CD4-positive, alpha-beta T cell (primary cell): ENCODE data around the gene PARD6G. TPM values are rescaled to one million over a fixed set of nuclear protein-coding genes. Genes with fewer than 3 reads are reported as not detected.
A peak's percentile ranks its signal among the peaks of the same experiment; 100 is the strongest.

Source experiments
- ATAC-seq: fragments of 200-7000 bp; cut with Tn5 transposase; one replicate; pipeline ENCODE4 v1.10.0; 2022; ENCODE audit warnings: mild to moderate bottlenecking; ENCODE audit not compliant: poor library complexity
- CTCF ChIA-PET: fragments of 350-600 bp; sonication (Branson Sonifier 250); formaldehyde crosslinking; loops from one replicate; lab custom pipeline; 2021; ENCODE audit warnings: antibody characterized with exemption, inconsistent platforms; lab: Charles Lee
- POLR2A ChIA-PET: fragments of 350-600 bp; sonication (Branson Sonifier 250); formaldehyde crosslinking; loops from one replicate; lab custom pipeline; 2021; ENCODE audit warnings: antibody characterized with exemption, inconsistent platforms; lab: Charles Lee
- DNase-seq, 14 experiments: peaks; one replicate each; pipeline ENCODE4 v3.0.0-alpha.2; 2013 to 2020; ENCODE audit warnings: mixed read lengths in 2 of 14
- H3K27ac ChIP-seq, 2 donors: one replicate each; pipeline versions ENCODE4 v1.5.1 to v1.7.0; 2013; ENCODE audit warnings: low read length in 2 of 2, low read depth in 1 of 2, mild to moderate bottlenecking in 1 of 2
- H3K27me3 ChIP-seq, 2 experiments: 1 replicate in 1 of 2; 2 replicates in 1 of 2; pipeline versions ENCODE4 v1.6.1 to v1.7.0; 2013; ENCODE audit warnings: low read length in 2 of 2, control low read depth in 1 of 2, mild to moderate bottlenecking in 1 of 2, moderate library complexity in 1 of 2; ENCODE audit not compliant: insufficient read depth in 2 of 2, control insufficient read depth in 1 of 2
- H3K36me3 ChIP-seq: one replicate; pipeline ENCODE4 v1.6.1; 2013; ENCODE audit warnings: low read length, control low read depth; ENCODE audit not compliant: insufficient read depth
- H3K4me1 ChIP-seq: one replicate; pipeline ENCODE4 v1.6.1; 2013; ENCODE audit warnings: low read length, control low read depth; ENCODE audit not compliant: insufficient read depth
- H3K4me3 ChIP-seq: one replicate; pipeline ENCODE4 v1.5.1; 2013; ENCODE audit warnings: mild to moderate bottlenecking, low read length, moderate library complexity
- H3K9me3 ChIP-seq, 2 experiments: 1 replicate in 1 of 2; 2 replicates in 1 of 2; pipeline versions ENCODE4 v1.6.1 to v1.7.0; 2013; ENCODE audit warnings: low read length in 2 of 2, mild to moderate bottlenecking in 2 of 2, control low read depth in 1 of 2, moderate library complexity in 1 of 2; ENCODE audit not compliant: control insufficient read depth in 1 of 2, insufficient read depth in 1 of 2
- H3K27ac Mint-ChIP-seq: one replicate; pipeline ENCODE4 v1.8.0; 2020; ENCODE audit warnings: mixed read lengths
- H3K27me3 Mint-ChIP-seq: one replicate; pipeline ENCODE4 v1.8.0; 2021; ENCODE audit warnings: mixed read lengths
- H3K36me3 Mint-ChIP-seq: one replicate; pipeline ENCODE4 v1.8.0; 2021; ENCODE audit warnings: low read depth, mixed read lengths
- H3K4me1 Mint-ChIP-seq: one replicate; pipeline ENCODE4 v1.8.0; 2021; ENCODE audit warnings: low read depth, mixed read lengths
- H3K4me3 Mint-ChIP-seq: one replicate; pipeline ENCODE4 v1.8.0; 2020; ENCODE audit warnings: mild to moderate bottlenecking, mixed read lengths
- H3K9me3 Mint-ChIP-seq: one replicate; pipeline ENCODE4 v1.8.0; 2020; ENCODE audit warnings: mixed read lengths
- CTCF ChIP-seq: fragments of 200-600 bp; IDR thresholded peaks from one replicate; pipeline ENCODE4 v1.8.0; 2022; ENCODE audit warnings: antibody characterized with exemption, mild to moderate bottlenecking
- intact Hi-C, 2 experiments: fragments of 100-400 bp; cut with DNase I in 1 of 2; cut with micrococcal nuclease in 1 of 2; formaldehyde crosslinking; loops; one replicate each; pipeline versions ENCODE4 v1.15.1 to v1.9.0; 2023 to 2025; cut with DNase I, micrococcal nuclease
- total RNA-seq, 174 experiments: library from RNA in 2 of 174; stranded (reverse) in 2 of 174; gene quantifications; one replicate each; pipeline ENCODE4 v1.2.3 and lab custom pipeline; 2021 to 2026

The PARD6G gene
- total RNA-seq, 2 experiments from 2014 or later = 0.38 to 1.1 TPM

DNA sequence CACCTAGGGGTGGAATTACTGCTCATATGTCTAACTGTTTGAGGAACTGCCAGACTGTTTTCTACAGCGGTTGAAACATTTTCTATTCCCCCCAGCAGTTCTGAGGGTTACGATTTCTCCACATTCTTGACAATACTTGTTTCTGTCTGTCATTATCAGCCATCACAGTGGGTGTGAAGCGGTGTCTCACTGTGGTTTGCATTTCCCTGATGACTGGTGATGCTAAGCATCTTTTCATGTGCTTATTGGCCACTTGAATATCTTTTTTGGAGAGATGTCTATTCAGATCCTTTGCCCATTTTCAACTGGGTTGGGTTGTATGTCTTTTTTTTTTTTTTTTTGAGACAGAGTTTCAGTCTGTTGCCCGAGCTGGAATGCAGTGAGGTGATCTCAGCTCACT, 75.3 kb downstream of the PARD6G start:
- H3K9me3 ChIP-seq = peaks cover 0 to 4% of the 10 kb centered on the region in 2 experiments
- ChIA-PET POLR2A (no interaction called here), CTCF (no interaction called here)
- Mint-ChIP-seq H3K36me3 (no peaks in the 10 kb centered on the region), H3K9me3 (no peaks in the 10 kb centered on the region), H3K27me3 (peaks cover 47% of the 10 kb centered on the region), H3K4me3 (no peak overlapping the region), H3K4me1 (peaks cover 13% of the 10 kb centered on the region), H3K27ac (no peak overlapping the region)
- peak in 2 of 14 experiments; percentile 32 to 57 for DNase-seq
- H3K36me3 ChIP-seq = no peaks in the 10 kb centered on the region
- no peak for ATAC-seq
- peaks cover 43% of the 10 kb centered on the region for H3K4me1 ChIP-seq
- H3K27me3 ChIP-seq = peaks cover 20 to 28% of the 10 kb centered on the region in 2 experiments
- no peak for TF ChIP-seq CTCF
- intact Hi-C loops = no loop called here
- H3K4me3 ChIP-seq = no peak overlapping the region
- H3K27ac ChIP-seq = no peak overlapping the region

- Mint-ChIP-seq H3K4me3 (no peak overlapping the region), H3K27me3 (peaks cover 50% of the 10 kb centered on the region), H3K9me3 (no peaks in the 10 kb centered on the region), H3K27ac (no peak overlapping the region), H3K36me3 (no peaks in the 10 kb centered on the region), H3K4me1 (peaks cover 13% of the 10 kb centered on the region)
- no peaks in the 10 kb centered on the region for H3K36me3 ChIP-seq
- no peak overlapping the region for H3K27ac ChIP-seq
- H3K27me3 ChIP-seq = peaks cover 23 to 26% of the 10 kb centered on the region in 2 experiments
- intact Hi-C loops = no loop called here
- peaks cover 0 to 10% of the 10 kb centered on the region in 2 experiments for H3K9me3 ChIP-seq
- DNase-seq (peak in 10 of 14 experiments; percentile 10 to 61 (median 34)), ATAC-seq (no peak)
- no peak overlapping the region for H3K4me3 ChIP-seq
- ChIA-PET CTCF (interaction anchor here (1.2 kb wide), 1 partner anchor 14 kb away, joined by 5 read pairs; no protein-coding TSS in a partner anchor), POLR2A (no interaction called here)
- TF ChIP-seq CTCF = peak; percentile 70
- H3K4me1 ChIP-seq = peaks cover 43% of the 10 kb centered on the region
Observed at GRCh38 chr18:80171054-80171872, 76.1 kb downstream of the PARD6G start.

GRCh38 chr18:80170395-80171053, 76.8 kb downstream of the PARD6G start:
- no peak for TF ChIP-seq CTCF
- no peak overlapping the region for H3K4me3 Mint-ChIP-seq
- Histone ChIP-seq H3K27me3 (peaks cover 23 to 25% of the 10 kb centered on the region in 2 experiments), H3K4me1 (peaks cover 39% of the 10 kb centered on the region), H3K4me3 (no peak overlapping the region), H3K9me3 (peaks cover 0 to 18% of the 10 kb centered on the region in 2 experiments), H3K36me3 (no peaks in the 10 kb centered on the region), H3K27ac (no peak overlapping the region)
- peaks cover 7% of the 10 kb centered on the region for H3K4me1 Mint-ChIP-seq
- ChIA-PET CTCF (interaction anchor here (1.2 kb wide), 1 partner anchor 13 kb away, joined by 5 read pairs; no protein-coding TSS in a partner anchor), POLR2A (no interaction called here)
- ATAC-seq (no peak), DNase-seq (no peak)
- peaks cover 49% of the 10 kb centered on the region for H3K27me3 Mint-ChIP-seq
- intact Hi-C loops = no loop called here
- H3K27ac Mint-ChIP-seq = no peak overlapping the region
- no peaks in the 10 kb centered on the region for H3K36me3 Mint-ChIP-seq
- no peaks in the 10 kb centered on the region for H3K9me3 Mint-ChIP-seq
